OCI-LY1 (cell line): ENCODE data around the gene EPAS1.

Experiments used
- H2AFZ ChIP-seq: fragments of 200-600 bp; sonication (generic), shearing (Covaris generic); 2 replicates; pipeline ENCODE4 v1.6.0; 2014; ENCODE audit warnings: antibody characterized with exemption, mild to moderate bottlenecking, low read length
- H3F3A ChIP-seq: fragments of 200-600 bp; sonication (generic), shearing (Covaris generic); 2 replicates; pipeline ENCODE4 v1.6.0; 2014; ENCODE audit warnings: mild to moderate bottlenecking, antibody characterized with exemption, low read length, moderate library complexity; ENCODE audit not compliant: insufficient read depth
- H3K27ac ChIP-seq: fragments of 200-600 bp; sonication (generic); 2 replicates; pipeline ENCODE4 v1.5.1; 2014; ENCODE audit warnings: low read length, mixed run types, mild to moderate bottlenecking, low read depth; ENCODE audit not compliant: poor library complexity, severe bottlenecking
- H3K27me3 ChIP-seq: fragments of 200-600 bp; sonication (generic); 2 replicates; pipeline ENCODE4 v1.6.0; 2014; ENCODE audit warnings: antibody characterized with exemption, mild to moderate bottlenecking, low read length, moderate library complexity; ENCODE audit not compliant: insufficient read depth
- H3K36me3 ChIP-seq: fragments of 200-600 bp; sonication (generic); 2 replicates; pipeline ENCODE4 v1.6.1; 2014; ENCODE audit warnings: mild to moderate bottlenecking, antibody characterized with exemption, low read length, moderate library complexity, mixed read lengths; ENCODE audit not compliant: insufficient read depth
- H3K4me1 ChIP-seq: fragments of 200-600 bp; sonication (generic); 2 replicates; pipeline ENCODE4 v1.5.1; 2014; ENCODE audit warnings: mild to moderate bottlenecking, low read length, moderate library complexity; ENCODE audit not compliant: insufficient read depth, severe bottlenecking
- H3K4me2 ChIP-seq: fragments of 200-600 bp; sonication (generic), shearing (Covaris generic); 2 replicates; pipeline ENCODE4 v1.6.1; 2014; ENCODE audit warnings: low read length
- H3K4me3 ChIP-seq: fragments of 200-600 bp; sonication (generic); 2 replicates; pipeline ENCODE4 v1.5.1; 2014; ENCODE audit warnings: low read length, low read depth, mild to moderate bottlenecking, mixed read lengths; ENCODE audit not compliant: poor library complexity, severe bottlenecking
- H3K79me2 ChIP-seq: fragments of 200-600 bp; shearing (Covaris generic); 2 replicates; pipeline ENCODE4 v1.6.1; 2016; ENCODE audit warnings: mixed run types, low read length, mixed read lengths; ENCODE audit not compliant: insufficient read depth
- H3K9ac ChIP-seq: fragments of 200-600 bp; sonication (generic), shearing (Covaris generic); 2 replicates; pipeline ENCODE4 v1.6.1; 2014; ENCODE audit warnings: mild to moderate bottlenecking, low read length, mixed read lengths
- H3K9me2 ChIP-seq: fragments of 200-600 bp; sonication (generic), shearing (Covaris generic); 2 replicates; pipeline ENCODE4 v1.6.1; 2014; ENCODE audit warnings: low read depth, mild to moderate bottlenecking, low read length, mixed read lengths
- H3K9me3 ChIP-seq: fragments of 200-600 bp; shearing (Covaris generic); 2 replicates; pipeline ENCODE4 v1.6.1; 2014; ENCODE audit warnings: low read length, mixed read lengths
- H4K20me1 ChIP-seq: fragments of 200-600 bp; sonication (generic), shearing (Covaris generic); 2 replicates; pipeline ENCODE4 v1.6.0; 2016; ENCODE audit warnings: mild to moderate bottlenecking, low read length; ENCODE audit not compliant: insufficient read depth
- EZH2 ChIP-seq: fragments of 200-600 bp; sonication (generic), shearing (Covaris generic); IDR thresholded peaks from 2 replicates; pipeline ENCODE4 v1.8.0; 2017; ENCODE audit warnings: borderline replicate concordance, mixed run types, mild to moderate bottlenecking, antibody characterized with exemption, low read length, moderate library complexity, mixed read lengths
- TF ChIP-seq, protein P1 (sequence below): fragments of 200-600 bp; sonication (generic), shearing (Covaris generic); IDR thresholded peaks from 2 replicates; pipeline ENCODE4 v1.5.1; 2017; ENCODE audit warnings: mild to moderate bottlenecking, antibody characterized with exemption, low read length, moderate library complexity, mixed read lengths

EPAS1 gene

DNA sequence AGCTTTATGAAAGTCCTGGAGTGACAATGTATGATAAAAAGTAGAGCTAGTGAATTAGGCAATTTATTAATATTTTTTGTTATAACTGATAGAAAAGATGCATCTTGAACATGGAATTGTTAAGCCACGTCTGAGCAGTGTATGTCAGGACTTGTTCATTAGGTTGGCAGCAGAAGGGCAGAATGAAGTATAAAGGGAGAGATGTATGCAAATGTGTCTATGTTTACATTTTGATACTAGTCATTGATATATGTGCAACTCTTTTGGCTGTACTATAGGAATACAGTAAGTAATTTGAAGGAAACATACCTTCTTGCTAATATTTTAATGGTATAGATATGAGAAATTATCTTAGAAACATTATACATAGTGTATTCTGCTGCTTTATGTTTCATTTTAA, 133.2 kb downstream of the EPAS1 start:
- H3K9me3 ChIP-seq: no peaks in the 10 kb centered on the region
- H4K20me1 ChIP-seq: no peaks in the 10 kb centered on the region
- peaks cover 7% of the 10 kb centered on the region; the same call in 1 of the 2 replicates for H3K27me3 ChIP-seq
- H3F3A ChIP-seq: no peaks in the 10 kb centered on the region
- H3K9me2 ChIP-seq: no peaks in the 10 kb centered on the region
- no peak overlapping the region for H2AFZ ChIP-seq
- H3K36me3 ChIP-seq: no peaks in the 10 kb centered on the region
- H3K79me2 ChIP-seq: no peaks in the 10 kb centered on the region
- H3K4me2 ChIP-seq: no peak overlapping the region
- no peak overlapping the region for H3K9ac ChIP-seq
- H3K27ac ChIP-seq: no peak overlapping the region
- no peaks in the 10 kb centered on the region for H3K4me1 ChIP-seq
- H3K4me3 ChIP-seq: no peak overlapping the region
- no peak for TF ChIP-seq EZH2
- TF ChIP-seq, protein P1, sequence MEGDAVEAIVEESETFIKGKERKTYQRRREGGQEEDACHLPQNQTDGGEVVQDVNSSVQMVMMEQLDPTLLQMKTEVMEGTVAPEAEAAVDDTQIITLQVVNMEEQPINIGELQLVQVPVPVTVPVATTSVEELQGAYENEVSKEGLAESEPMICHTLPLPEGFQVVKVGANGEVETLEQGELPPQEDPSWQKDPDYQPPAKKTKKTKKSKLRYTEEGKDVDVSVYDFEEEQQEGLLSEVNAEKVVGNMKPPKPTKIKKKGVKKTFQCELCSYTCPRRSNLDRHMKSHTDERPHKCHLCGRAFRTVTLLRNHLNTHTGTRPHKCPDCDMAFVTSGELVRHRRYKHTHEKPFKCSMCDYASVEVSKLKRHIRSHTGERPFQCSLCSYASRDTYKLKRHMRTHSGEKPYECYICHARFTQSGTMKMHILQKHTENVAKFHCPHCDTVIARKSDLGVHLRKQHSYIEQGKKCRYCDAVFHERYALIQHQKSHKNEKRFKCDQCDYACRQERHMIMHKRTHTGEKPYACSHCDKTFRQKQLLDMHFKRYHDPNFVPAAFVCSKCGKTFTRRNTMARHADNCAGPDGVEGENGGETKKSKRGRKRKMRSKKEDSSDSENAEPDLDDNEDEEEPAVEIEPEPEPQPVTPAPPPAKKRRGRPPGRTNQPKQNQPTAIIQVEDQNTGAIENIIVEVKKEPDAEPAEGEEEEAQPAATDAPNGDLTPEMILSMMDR: no peak

DNA sequence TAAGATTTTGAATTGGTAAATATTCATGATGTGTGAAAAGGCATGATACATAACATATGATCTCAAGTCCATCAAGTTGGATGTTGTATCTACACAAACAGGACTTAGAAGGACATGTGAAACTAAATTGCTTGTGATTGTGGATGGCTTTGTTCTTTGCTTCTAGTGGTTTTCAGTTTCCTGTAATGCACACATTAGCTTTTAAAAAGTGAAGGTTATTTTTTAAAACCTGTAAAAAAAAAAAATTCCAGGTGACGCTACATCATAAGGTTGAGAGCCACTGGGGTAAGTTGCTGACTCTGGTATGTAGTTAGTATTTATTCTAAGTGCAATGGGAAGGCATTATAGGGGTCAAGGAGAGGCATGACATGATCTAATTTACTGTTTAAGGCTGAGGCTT, 133.8 kb downstream of the EPAS1 start:
- Histone ChIP-seq H3K9me3 (no peaks in the 10 kb centered on the region), H3K4me2 (no peak overlapping the region), H3K4me1 (no peaks in the 10 kb centered on the region), H3F3A (no peaks in the 10 kb centered on the region), H3K27ac (no peak overlapping the region), H4K20me1 (no peaks in the 10 kb centered on the region), H3K79me2 (no peaks in the 10 kb centered on the region), H3K36me3 (no peaks in the 10 kb centered on the region), H3K27me3 (peaks cover 7% of the 10 kb centered on the region; the same call in 1 of the 2 replicates), H3K9ac (no peak overlapping the region), H3K4me3 (no peak overlapping the region), H2AFZ (no peak overlapping the region), H3K9me2 (no peaks in the 10 kb centered on the region)
- no peak for TF ChIP-seq EZH2
- TF ChIP-seq, protein P1: no peak

DNA sequence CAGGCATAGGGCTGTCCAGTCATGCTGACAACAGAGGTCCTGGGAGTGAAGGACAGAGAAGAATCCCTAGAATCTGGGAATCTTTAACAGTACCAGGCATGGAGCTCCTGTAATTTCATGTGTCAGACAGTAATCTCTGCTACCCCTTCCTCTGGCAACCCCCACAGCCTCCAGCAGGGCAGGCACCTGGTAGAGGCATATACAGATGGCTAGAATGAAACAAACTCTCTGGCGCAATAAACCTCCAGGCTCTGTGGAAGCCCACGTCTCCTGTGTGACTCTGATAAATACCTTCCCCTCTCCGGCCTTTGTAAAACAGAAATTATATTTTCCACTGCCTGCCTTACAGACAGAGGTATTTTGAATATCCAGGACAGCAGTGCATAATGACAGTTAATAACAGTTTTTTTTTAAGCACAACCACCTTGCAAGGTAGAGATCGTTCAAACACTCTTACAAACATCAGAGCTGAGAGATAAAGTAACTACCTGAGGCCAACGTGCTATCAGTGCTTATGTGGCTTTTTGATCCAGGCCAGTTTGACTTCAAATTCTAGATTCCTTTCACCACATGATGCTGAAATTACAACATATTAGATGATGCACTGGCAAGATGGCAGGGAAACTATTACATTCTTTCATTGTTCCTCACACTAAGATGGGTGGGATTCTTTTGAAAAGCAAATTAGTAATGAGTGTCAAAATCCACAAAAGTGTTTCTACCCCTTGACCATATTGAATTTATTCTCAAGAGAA, 134.5 kb downstream of the EPAS1 start:
- Histone ChIP-seq H4K20me1 (no peaks in the 10 kb centered on the region), H3K27me3 (peaks cover 7% of the 10 kb centered on the region; the same call in 1 of the 2 replicates), H3K79me2 (no peaks in the 10 kb centered on the region), H3K36me3 (no peaks in the 10 kb centered on the region), H3F3A (no peaks in the 10 kb centered on the region), H2AFZ (no peak overlapping the region), H3K4me3 (no peak overlapping the region), H3K9me2 (no peaks in the 10 kb centered on the region), H3K4me1 (no peaks in the 10 kb centered on the region), H3K27ac (no peak overlapping the region), H3K9ac (no peak overlapping the region), H3K4me2 (no peak overlapping the region), H3K9me3 (no peaks in the 10 kb centered on the region)
- no peak for TF ChIP-seq EZH2
- TF ChIP-seq, protein P1: no peak
